Fibroblast of mammary gland (primary cell): ENCODE measurements around the gene GPR146.

Experiments used
- DNase-seq: peaks from one replicate; pipeline ENCODE4 v3.0.0-alpha.2; 2010; ENCODE audit warnings: low read depth
- H3K4me3 ChIP-seq: 2 replicates; pipeline ENCODE4 v1.5.1; 2011; ENCODE audit warnings: low read depth, mild to moderate bottlenecking, low read length, moderate library complexity; ENCODE audit not compliant: control insufficient read depth
- TF ChIP-seq, protein P1 (sequence below): conservative IDR thresholded peaks from 2 replicates; pipeline ENCODE4 v1.5.1; 2011; ENCODE audit warnings: low read depth, low read length, inconsistent platforms; ENCODE audit not compliant: control insufficient read depth, insufficient read depth

GPR146 gene

DNA sequence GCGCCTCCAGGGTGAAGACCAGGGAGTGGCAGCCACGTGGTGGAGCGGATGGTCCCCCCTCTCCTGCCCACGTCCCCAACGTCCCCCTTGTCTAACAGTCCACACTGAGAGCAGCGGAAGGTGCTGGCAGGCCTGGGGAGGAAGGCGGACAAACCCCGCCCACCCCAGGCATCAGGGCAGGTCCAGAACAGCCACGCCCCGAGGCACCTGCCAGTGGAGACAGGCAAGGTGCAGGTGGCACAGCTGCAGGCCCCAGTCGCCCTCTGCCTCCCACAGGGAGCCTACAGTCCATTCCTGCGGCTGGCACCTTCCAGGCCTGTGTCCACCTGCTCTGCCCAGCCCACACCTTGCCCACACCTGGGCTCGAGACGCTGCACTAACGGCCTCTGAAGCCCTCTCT lies 36.4 kb upstream of the GPR146 start:
- no peak for DNase-seq
- TF ChIP-seq, protein P1, sequence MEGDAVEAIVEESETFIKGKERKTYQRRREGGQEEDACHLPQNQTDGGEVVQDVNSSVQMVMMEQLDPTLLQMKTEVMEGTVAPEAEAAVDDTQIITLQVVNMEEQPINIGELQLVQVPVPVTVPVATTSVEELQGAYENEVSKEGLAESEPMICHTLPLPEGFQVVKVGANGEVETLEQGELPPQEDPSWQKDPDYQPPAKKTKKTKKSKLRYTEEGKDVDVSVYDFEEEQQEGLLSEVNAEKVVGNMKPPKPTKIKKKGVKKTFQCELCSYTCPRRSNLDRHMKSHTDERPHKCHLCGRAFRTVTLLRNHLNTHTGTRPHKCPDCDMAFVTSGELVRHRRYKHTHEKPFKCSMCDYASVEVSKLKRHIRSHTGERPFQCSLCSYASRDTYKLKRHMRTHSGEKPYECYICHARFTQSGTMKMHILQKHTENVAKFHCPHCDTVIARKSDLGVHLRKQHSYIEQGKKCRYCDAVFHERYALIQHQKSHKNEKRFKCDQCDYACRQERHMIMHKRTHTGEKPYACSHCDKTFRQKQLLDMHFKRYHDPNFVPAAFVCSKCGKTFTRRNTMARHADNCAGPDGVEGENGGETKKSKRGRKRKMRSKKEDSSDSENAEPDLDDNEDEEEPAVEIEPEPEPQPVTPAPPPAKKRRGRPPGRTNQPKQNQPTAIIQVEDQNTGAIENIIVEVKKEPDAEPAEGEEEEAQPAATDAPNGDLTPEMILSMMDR: no peak
- H3K4me3 ChIP-seq: no peak overlapping the region

DNA sequence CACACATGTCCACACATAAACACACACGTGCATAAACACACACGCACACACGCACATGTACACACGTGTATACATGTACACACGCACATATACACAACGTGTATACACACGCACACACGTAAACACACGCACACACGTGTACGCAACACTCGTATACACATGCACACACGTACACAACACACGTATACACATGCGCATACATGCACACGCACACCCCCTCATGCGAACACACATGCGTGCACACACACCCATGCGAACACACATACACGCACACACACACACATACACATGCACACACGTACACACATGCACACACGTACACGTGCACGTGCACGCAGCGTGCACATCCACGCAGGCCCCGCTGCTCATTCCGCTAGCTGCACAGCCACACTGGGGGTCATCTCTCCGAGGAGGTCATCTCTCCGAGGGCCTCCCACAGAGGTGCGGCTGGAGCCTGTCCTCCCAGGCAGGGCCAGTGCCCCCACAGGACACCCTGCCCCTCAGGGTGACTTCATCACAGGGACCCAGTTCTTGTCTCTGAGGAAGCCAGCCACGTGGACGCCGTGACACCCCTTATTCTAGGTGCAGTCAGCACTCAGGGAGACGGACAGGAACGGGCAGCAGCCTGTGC lies 35.5 kb upstream of the GPR146 start:
- TF ChIP-seq, protein P1: no peak
- DNase-seq: no peak
- H3K4me3 ChIP-seq: no peak overlapping the region

DNA sequence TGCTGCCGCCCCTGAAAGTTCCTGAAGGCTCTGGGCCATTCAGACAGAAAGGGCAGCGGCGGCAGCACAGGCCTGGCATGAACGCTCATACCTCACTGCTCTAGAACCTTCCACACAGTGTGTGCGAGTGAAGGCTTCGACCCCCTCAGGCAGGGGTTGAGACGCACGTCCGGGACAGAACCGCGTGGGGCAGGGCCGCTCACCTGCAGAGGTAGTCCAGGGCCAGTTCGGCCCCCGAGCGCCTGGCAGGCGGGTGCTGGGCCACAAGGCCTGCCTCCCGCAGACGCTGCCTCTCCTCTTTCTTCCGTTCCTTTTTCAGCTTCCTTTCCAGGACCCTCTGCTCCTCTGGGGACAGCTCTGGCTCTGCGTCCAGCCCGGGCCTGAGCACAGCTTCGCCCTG lies 34.6 kb upstream of the GPR146 start:
- DNase-seq: no peak
- TF ChIP-seq, protein P1: no peak
- H3K4me3 ChIP-seq: no peak overlapping the region

DNA sequence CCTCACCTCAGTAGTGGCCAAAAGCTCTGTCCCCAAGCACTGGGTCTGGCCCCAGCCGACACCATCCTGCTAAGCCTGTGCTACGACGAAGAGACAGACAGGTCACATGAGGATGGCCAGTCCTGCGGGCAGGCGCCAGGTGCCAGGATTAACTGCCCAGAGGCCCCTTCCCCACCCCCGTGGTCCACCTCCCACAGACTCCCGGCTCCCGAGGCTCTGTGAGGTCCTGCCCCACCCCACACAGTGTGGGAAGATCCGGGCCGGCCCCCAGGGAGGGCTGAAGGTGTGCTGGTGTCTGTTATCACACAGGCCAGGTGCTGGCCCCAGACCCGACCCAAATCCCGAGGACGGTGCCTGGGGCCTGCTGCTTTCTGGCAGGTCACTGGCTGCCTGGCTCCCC lies 34.1 kb upstream of the GPR146 start:
- no peak for DNase-seq
- TF ChIP-seq, protein P1: no peak
- no peak overlapping the region for H3K4me3 ChIP-seq

DNA sequence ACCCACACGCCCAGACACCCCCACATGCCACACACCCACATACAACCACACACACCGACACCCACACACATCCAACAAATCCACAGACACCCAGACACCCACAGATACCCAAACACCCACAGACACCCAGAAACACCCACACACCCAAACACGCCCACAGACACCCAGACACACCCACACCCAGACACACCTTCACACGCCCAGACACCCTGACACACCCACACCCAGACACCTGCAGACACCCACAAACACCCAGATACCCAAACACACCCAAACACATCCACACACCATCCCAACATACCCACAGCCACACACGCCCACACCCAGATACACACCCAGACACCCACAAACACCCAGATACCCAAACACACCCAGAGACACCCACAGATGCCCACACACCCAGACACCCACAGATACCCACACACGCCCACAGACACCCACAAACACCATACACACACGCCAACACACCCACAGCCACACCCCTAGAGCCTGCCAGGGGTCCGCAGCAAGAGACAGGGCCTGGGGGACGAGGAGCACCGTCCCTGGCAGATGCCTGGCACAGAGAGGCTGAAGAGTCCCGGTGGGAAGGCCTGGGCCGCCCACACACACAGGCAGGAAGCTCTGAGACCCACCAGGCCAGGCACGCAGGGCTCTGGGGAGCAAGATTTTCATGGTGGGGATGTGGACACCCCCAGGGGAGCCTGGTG lies 32.9 kb upstream of the GPR146 start:
- no peak overlapping the region for H3K4me3 ChIP-seq
- TF ChIP-seq, protein P1: no peak
- DNase-seq: no peak

DNA sequence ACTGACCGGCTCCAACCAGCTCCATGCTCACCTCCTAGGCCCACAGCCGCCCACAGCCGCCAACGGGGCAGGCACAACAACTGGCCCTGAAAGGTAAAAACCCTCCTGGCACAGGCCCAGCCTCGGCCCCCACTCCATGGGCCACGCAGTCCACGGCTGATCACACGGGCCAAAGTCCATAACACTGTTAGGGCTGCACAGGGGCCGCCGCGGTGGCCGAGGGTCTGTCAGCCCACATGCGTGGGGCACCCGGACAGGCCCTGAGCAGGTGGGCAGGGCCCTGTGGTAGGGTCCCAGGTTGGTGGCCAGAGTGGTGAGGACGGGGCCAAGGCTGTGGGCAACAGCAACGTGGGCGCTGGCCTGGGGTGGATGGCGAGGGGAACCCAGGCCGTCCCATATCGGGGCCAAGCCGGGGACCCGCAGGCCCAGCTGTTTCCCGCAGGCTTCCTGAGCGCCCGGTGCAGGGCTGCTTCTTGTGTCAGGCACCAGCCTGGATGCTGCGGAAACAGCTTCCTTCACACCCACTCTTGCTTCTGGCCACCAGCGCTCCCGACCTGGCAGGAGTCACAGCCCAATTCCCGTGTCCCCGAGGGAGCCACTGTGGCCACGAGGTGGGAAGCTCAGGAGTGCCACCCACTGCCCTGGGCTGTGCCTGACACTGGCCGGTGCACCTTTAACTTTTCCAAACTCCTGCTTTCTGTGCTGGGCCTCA lies 32.2 kb upstream of the GPR146 start:
- TF ChIP-seq, protein P1: no peak
- no peak for DNase-seq

More for the DNA sequence above, 32.2 kb upstream of the GPR146 start:
- H3K4me3 ChIP-seq: no peak overlapping the region
